ENCODE results near the gene WTIP. TPM values are rescaled to one million over a fixed set of nuclear protein-coding genes. Genes with fewer than 3 reads are reported as not detected.

The WTIP gene
- total RNA-seq, 2 donors from 2014 or later: 3.0 to 8.3 TPM

DNA sequence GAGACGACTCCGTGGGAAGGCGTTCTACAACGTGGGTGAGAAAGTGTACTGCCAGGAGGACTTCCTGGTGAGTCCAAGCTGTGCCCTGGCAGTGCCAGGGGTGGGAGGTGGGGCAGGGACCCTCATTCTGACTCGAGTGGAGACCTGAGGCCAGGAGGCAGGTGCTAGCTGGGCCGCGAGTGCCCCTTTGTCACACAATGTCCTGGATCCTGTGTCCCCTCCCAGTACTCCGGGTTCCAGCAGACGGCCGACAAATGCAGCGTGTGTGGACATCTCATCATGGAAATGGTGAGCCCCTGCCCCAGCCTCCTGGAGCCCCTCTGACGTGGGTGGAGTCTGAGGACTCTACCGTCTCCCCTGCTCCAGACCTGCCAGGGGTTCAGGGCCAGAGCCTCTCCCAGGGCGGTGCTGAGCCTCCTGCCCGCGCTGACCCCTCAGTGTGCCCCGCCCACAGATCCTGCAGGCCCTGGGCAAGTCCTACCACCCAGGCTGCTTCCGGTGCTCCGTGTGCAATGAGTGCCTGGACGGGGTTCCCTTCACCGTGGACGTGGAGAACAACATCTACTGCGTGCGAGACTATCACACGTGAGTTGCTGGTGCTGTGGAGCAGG, 11.6 kb downstream of the WTIP start:
- TF ChIP-seq POLR2A (IDR thresholded peaks at IDR 0.05): no peak
- TF ChIP-seq, protein P1, sequence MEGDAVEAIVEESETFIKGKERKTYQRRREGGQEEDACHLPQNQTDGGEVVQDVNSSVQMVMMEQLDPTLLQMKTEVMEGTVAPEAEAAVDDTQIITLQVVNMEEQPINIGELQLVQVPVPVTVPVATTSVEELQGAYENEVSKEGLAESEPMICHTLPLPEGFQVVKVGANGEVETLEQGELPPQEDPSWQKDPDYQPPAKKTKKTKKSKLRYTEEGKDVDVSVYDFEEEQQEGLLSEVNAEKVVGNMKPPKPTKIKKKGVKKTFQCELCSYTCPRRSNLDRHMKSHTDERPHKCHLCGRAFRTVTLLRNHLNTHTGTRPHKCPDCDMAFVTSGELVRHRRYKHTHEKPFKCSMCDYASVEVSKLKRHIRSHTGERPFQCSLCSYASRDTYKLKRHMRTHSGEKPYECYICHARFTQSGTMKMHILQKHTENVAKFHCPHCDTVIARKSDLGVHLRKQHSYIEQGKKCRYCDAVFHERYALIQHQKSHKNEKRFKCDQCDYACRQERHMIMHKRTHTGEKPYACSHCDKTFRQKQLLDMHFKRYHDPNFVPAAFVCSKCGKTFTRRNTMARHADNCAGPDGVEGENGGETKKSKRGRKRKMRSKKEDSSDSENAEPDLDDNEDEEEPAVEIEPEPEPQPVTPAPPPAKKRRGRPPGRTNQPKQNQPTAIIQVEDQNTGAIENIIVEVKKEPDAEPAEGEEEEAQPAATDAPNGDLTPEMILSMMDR (IDR thresholded peaks at IDR 0.05): no peak
- 67 to 83% methylated on average over 4 to 25 of the region's 25 CpGs for WGBS, 2 donors
- Histone ChIP-seq H3K4me3 (no peak overlapping the region), H3K27ac (no peak overlapping the region), H3K36me3 (replicated peaks in 1 of 2; ENCODE audit: insufficient read depth in 1 of 2, low read depth in 2 of 2) (no peaks in the 10 kb centered on the region), H3K9me3 (no peaks in the 10 kb centered on the region), H3K27me3 (no peaks in the 10 kb centered on the region), H3K4me1 (no peaks in the 10 kb centered on the region)
- intact Hi-C loops (cut with DNase I): no loop called here
- ATAC-seq: no peak
- no peak for DNase-seq

DNA sequence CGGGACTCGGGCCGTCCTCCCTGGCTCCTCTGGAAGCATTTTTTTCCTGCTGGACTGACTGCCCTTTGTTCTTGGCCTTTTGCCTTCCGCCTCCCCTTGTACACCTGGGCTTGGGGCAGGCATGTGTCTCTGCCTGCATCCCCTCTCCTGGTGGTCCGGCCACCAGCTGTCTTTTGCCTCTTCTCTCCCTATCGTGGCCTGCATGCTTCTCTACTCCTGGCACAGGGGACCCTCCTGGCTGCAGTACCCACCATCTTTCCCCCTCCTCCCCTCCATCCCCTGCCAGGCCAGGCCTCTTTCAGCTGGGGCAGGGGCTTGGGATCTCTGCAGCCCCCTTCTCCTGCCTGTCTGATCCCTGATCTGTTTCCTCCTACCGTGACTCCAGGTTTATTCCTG, 12.1 kb downstream of the WTIP start:
- no peak overlapping the region for H3K27ac ChIP-seq
- no peak for DNase-seq
- no peaks in the 10 kb centered on the region for H3K27me3 ChIP-seq
- intact Hi-C loops (cut with DNase I): no loop called here
- no peaks in the 10 kb centered on the region for H3K9me3 ChIP-seq
- no peaks in the 10 kb centered on the region for H3K4me1 ChIP-seq
- no peak for ATAC-seq
- no peak overlapping the region for H3K4me3 ChIP-seq
- TF ChIP-seq, protein P1 (IDR thresholded peaks at IDR 0.05): no peak
- TF ChIP-seq POLR2A (IDR thresholded peaks at IDR 0.05): no peak
- 87 to 93% methylated on average over 7 of the region's 7 CpGs for WGBS, 2 donors
- no peaks in the 10 kb centered on the region for H3K36me3 ChIP-seq (replicated peaks in 1 of 2; ENCODE audit: insufficient read depth in 1 of 2, low read depth in 2 of 2)

DNA sequence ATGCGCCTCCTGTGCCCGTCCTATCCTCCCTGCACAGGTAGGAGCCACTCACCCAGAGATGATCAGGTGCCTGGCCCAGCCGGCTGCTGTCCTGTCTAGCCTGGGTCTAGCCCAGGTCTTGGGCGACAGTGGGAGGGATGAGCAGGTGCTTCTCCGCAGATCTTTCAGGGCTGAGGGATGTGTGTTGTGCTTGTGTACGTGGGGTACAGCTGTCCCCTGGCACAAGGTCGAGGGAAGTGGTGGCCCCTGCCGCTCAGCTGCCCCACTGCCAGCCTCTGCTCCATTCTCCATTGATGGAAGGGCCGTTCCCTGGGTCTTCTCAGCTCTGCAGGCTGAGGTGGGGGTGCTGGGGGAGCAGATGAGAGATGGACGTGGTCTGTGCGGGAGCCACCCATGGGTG, 13.0 kb downstream of the WTIP start:
- DNase-seq: no peak
- Histone ChIP-seq H3K4me3 (no peak overlapping the region), H3K27ac (no peak overlapping the region), H3K27me3 (no peaks in the 10 kb centered on the region), H3K4me1 (no peaks in the 10 kb centered on the region), H3K9me3 (no peaks in the 10 kb centered on the region), H3K36me3 (replicated peaks in 1 of 2; ENCODE audit: insufficient read depth in 1 of 2, low read depth in 2 of 2) (no peaks in the 10 kb centered on the region)
- WGBS, 2 donors: 88 to 95% methylated on average over 7 to 10 of the region's 11 CpGs
- no peak for ATAC-seq
- no peak for TF ChIP-seq POLR2A (IDR thresholded peaks at IDR 0.05)
- TF ChIP-seq, protein P1 (IDR thresholded peaks at IDR 0.05): no peak
- intact Hi-C loops (cut with DNase I): no loop called here

DNA sequence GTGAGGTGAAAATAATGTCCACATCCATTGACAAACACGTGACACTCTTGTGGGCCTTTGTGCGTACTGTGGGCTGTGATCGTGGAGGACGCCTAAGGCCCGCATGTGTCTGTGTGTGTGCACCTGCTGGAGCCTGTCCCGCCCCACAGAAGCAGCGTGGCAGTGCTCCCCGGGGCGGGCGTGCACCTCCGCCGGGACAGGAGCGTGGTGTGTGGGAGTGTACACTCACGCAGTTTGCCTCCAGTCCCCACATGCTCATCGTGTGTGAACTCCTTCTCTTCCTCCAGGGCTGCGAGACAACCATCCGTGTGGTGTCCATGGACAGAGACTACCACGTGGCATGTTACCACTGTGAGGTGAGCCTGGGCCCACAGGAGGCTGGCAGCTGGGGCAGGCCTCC, 13.9 kb downstream of the WTIP start:
- WGBS, 2 donors: 89% methylated on average over 5 to 18 of the region's 18 CpGs
- Histone ChIP-seq H3K4me1 (no peaks in the 10 kb centered on the region), H3K27me3 (no peaks in the 10 kb centered on the region), H3K27ac (no peak overlapping the region), H3K9me3 (no peaks in the 10 kb centered on the region), H3K36me3 (replicated peaks in 1 of 2; ENCODE audit: insufficient read depth in 1 of 2, low read depth in 2 of 2) (no peaks in the 10 kb centered on the region), H3K4me3 (no peak overlapping the region)
- intact Hi-C loops (cut with DNase I): no loop called here
- TF ChIP-seq POLR2A (IDR thresholded peaks at IDR 0.05): no peak
- TF ChIP-seq, protein P1 (IDR thresholded peaks at IDR 0.05): no peak
- no peak for ATAC-seq
- no peak for DNase-seq

DNA sequence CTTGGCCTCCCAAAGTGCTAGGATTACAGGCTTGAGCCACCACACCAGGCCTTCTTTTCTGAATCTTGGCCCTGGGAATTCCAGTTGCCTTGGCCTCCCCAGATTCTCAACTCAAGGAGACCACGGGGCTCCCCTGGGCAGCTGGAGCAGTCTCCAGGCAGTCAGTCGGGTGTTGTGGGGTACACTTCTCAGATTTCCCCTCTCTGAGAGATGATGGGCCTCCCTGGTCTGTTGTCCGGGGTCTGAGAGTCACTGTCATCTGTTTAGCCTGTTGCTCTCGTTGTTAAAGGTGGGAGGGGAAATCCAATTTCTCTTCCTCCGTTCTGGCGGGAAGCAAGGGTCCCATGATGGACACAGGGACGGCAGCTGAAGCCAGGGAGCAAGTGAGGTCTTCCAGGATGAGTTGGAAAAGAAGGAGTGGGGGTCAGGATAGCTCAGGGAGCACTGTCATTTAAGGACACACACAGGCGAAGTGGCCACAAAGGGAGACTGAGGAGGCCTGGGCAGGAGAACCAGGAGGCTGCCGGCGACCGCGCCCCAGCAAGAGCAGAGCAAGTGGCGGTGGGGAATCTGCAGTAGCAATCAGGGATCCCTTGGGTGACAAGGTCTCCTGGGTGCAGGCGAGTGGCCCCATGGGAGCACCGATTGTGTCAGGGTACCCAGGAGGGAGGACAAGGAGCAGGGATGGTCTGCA, 15.7 kb downstream of the WTIP start:
- H3K27me3 ChIP-seq: no peaks in the 10 kb centered on the region
- WGBS, 2 donors: 86 to 96% methylated on average over 14 to 15 of the region's 15 CpGs
- ATAC-seq (no peak), DNase-seq (no peak)
- intact Hi-C loops (cut with DNase I): no loop called here
- no peaks in the 10 kb centered on the region for H3K36me3 ChIP-seq (replicated peaks in 1 of 2; ENCODE audit: insufficient read depth in 1 of 2, low read depth in 2 of 2)
- TF ChIP-seq POLR2A (IDR thresholded peaks at IDR 0.05): no peak
- TF ChIP-seq, protein P1 (IDR thresholded peaks at IDR 0.05): no peak
- peaks cover 4% of the 10 kb centered on the region for H3K4me1 ChIP-seq
- H3K9me3 ChIP-seq: no peaks in the 10 kb centered on the region
- no peak overlapping the region for H3K4me3 ChIP-seq
- H3K27ac ChIP-seq: no peak overlapping the region

Data from body of pancreas (tissue), 4 donors.